AG20443 (cell line): Measurements from ENCODE around the gene MRPS34.

Source experiments
- DNase-seq: peaks from one replicate; pipeline ENCODE4 v3.0.0; 2012; ENCODE audit warnings: low spot score, mixed read lengths

Gene MRPS34

GRCh38 chr16:1769402-1770300 lies 3.3 kb downstream of the MRPS34 start:
- no peak for DNase-seq

GRCh38 chr16:1768767-1769401 lies 4.0 kb downstream of the MRPS34 start:
- DNase-seq = no peak

GRCh38 chr16:1768061-1768766 lies 4.7 kb downstream of the MRPS34 start:
- no peak for DNase-seq

- no peak for DNase-seq
Observed at GRCh38 chr16:1767116-1767994, 5.6 kb downstream of the MRPS34 start.

GRCh38 chr16:1766701-1767100 lies 6.2 kb downstream of the MRPS34 start:
- no peak for DNase-seq

GRCh38 chr16:1766231-1766630 lies 6.7 kb downstream of the MRPS34 start:
- DNase-seq = no peak

GRCh38 chr16:1765826-1766225 lies 7.1 kb downstream of the MRPS34 start:
- DNase-seq = no peak

- no peak for DNase-seq
Observed at GRCh38 chr16:1764971-1765370, 8.0 kb downstream of the MRPS34 start.

GRCh38 chr16:1763521-1764511 lies 9.1 kb downstream of the MRPS34 start:
- DNase-seq = no peak

GRCh38 chr16:1762879-1763520 lies 9.9 kb downstream of the MRPS34 start:
- DNase-seq = no peak

GRCh38 chr16:1762196-1762878 lies 10.6 kb downstream of the MRPS34 start:
- no peak for DNase-seq

- no peak for DNase-seq
Observed at GRCh38 chr16:1761751-1762150, 11.2 kb downstream of the MRPS34 start.

- DNase-seq = no peak
Observed at GRCh38 chr16:1760911-1761310, 12.0 kb downstream of the MRPS34 start.

GRCh38 chr16:1759511-1759910 lies 13.4 kb downstream of the MRPS34 start:
- no peak for DNase-seq

GRCh38 chr16:1758923-1759322 lies 14.0 kb downstream of the MRPS34 start:
- DNase-seq = no peak

- DNase-seq = no peak
Observed at GRCh38 chr16:1757714-1758461, 15.0 kb downstream of the MRPS34 start.

- no peak for DNase-seq
Observed at GRCh38 chr16:1754204-1754603, 18.7 kb downstream of the MRPS34 start.

GRCh38 chr16:1752853-1753252 lies 20.1 kb downstream of the MRPS34 start:
- DNase-seq = no peak

GRCh38 chr16:1751946-1752345 lies 21.0 kb downstream of the MRPS34 start:
- no peak for DNase-seq
